ENCODE data around the gene GPR180.

The GPR180 gene

DNA sequence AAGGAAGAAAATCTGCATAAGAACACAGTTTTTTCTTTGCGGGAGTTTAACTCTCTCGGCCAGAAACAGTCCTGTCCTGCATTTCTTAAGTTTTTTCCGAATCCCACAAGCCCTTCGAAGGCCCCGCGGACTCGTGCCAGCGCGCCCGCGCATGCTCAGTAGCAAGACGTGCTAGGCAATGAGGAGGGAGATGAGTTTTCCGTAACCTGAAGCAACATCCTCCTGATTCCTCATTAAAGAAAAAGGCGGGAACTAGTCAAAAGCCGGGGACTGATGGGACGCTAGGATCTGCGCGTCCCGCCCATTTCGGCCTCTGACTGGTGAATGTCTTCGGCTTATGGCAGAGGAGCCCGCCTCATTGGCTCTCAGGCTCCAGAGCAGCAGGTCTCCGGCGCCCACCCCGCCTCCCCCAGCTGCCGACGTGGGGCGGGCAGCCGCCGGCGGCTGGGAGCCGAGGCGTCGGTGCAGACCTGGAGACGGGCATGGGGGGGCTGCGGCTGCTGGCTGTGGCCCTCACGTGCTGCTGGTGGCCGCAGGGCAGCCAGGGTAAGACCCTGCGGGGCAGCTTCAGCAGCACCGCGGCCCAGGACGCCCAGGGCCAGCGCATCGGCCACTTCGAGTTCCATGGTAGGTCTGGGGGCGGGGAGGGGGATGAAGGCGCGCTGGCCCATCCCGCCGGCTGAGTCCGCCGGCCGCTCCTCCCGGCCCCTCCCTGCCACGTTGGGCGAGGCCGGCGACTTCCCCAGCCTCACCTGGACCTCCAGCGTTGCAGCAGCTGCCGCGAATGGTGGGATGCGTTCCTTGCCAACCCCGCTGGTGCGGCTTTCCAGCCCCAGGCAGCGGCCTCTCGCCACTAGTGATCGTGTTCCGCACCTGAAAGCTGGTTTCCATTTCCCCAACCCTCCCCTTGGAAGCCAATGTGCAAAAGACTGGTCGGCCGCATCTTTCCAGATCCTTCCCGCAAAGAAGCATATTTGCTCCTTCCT lies at the start of gene GPR180:
Gene GPR180, plus strand, starts transcription at position 412 of the 986 bp plus-strand sequence. Its CDS starts 71 bp downstream, at position 483.
- TF ChIP-seq RAD21 (IDR thresholded peaks at IDR 0.05; ENCODE audit: low read depth) = no peak
- no peak for TF ChIP-seq FOXM1 (IDR thresholded peaks at IDR 0.05; ENCODE audit: borderline replicate concordance, low read depth)
- TF ChIP-seq CREB1 (IDR thresholded peaks at IDR 0.05; ENCODE audit: low read depth) = no peak; the same call in 1 of the 2 replicates
- peak; percentile 42; the same call in 1 of the 2 replicates for TF ChIP-seq CEBPB (IDR thresholded peaks at IDR 0.05)
- TF ChIP-seq EP300 (IDR thresholded peaks at IDR 0.05; ENCODE audit: borderline replicate concordance) = no peak
- TF ChIP-seq TCF12 (IDR thresholded peaks at IDR 0.05; ENCODE audit: low read depth) = no peak; the same call in 1 of the 2 replicates
- TF ChIP-seq YY1 (IDR thresholded peaks at IDR 0.05; ENCODE audit: low read depth) = no peak
- TF ChIP-seq, protein P1, sequence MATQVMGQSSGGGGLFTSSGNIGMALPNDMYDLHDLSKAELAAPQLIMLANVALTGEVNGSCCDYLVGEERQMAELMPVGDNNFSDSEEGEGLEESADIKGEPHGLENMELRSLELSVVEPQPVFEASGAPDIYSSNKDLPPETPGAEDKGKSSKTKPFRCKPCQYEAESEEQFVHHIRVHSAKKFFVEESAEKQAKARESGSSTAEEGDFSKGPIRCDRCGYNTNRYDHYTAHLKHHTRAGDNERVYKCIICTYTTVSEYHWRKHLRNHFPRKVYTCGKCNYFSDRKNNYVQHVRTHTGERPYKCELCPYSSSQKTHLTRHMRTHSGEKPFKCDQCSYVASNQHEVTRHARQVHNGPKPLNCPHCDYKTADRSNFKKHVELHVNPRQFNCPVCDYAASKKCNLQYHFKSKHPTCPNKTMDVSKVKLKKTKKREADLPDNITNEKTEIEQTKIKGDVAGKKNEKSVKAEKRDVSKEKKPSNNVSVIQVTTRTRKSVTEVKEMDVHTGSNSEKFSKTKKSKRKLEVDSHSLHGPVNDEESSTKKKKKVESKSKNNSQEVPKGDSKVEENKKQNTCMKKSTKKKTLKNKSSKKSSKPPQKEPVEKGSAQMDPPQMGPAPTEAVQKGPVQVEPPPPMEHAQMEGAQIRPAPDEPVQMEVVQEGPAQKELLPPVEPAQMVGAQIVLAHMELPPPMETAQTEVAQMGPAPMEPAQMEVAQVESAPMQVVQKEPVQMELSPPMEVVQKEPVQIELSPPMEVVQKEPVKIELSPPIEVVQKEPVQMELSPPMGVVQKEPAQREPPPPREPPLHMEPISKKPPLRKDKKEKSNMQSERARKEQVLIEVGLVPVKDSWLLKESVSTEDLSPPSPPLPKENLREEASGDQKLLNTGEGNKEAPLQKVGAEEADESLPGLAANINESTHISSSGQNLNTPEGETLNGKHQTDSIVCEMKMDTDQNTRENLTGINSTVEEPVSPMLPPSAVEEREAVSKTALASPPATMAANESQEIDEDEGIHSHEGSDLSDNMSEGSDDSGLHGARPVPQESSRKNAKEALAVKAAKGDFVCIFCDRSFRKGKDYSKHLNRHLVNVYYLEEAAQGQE (IDR thresholded peaks at IDR 0.05; ENCODE audit: low read depth) = no peak
- TF ChIP-seq, protein P2, sequence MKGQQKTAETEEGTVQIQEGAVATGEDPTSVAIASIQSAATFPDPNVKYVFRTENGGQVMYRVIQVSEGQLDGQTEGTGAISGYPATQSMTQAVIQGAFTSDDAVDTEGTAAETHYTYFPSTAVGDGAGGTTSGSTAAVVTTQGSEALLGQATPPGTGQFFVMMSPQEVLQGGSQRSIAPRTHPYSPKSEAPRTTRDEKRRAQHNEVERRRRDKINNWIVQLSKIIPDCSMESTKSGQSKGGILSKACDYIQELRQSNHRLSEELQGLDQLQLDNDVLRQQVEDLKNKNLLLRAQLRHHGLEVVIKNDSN (IDR thresholded peaks at IDR 0.05) = peak; percentile 58; the same call in 1 of the 2 replicates
- TF ChIP-seq, protein P3, sequence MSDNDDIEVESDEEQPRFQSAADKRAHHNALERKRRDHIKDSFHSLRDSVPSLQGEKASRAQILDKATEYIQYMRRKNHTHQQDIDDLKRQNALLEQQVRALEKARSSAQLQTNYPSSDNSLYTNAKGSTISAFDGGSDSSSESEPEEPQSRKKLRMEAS (IDR thresholded peaks at IDR 0.05) = peak; percentile 99
- TF ChIP-seq TEAD4 (IDR thresholded peaks at IDR 0.05) = no peak
- TF ChIP-seq TAF1 (IDR thresholded peaks at IDR 0.05; ENCODE audit: low read depth) = peak; percentile 64
- TF ChIP-seq EGR1 (IDR thresholded peaks at IDR 0.05) = no peak
- TF ChIP-seq NFIC (IDR thresholded peaks at IDR 0.05) = 0 out of 2 replicates have a peak, but pooled peaks have one; percentile 24
- TF ChIP-seq ZBTB7A (IDR thresholded peaks at IDR 0.05; ENCODE audit: low read depth) = peak; percentile 33; the same call in 1 of the 2 replicates

DNA sequence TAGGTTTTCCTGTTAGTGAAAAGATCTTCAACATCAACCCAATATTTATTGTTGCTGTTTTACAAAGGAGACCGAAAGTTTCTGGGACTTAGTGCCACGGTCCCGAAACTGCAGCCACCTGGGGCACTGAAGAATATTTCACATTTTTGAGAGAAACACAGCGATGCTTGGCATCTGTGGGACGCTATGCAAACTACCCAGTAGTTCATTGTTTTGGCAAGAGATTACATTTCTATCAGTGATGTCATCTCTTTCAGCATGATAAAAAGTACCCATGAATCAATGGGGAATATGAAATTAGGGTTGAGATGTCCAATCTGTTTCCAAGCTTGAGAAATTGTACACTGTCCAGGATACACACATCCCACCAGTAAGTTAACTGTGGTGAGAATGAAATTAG lies 49.6 kb upstream of the GPR180 start:
- TF ChIP-seq ZBTB7A (IDR thresholded peaks at IDR 0.05; ENCODE audit: low read depth) = no peak

DNA sequence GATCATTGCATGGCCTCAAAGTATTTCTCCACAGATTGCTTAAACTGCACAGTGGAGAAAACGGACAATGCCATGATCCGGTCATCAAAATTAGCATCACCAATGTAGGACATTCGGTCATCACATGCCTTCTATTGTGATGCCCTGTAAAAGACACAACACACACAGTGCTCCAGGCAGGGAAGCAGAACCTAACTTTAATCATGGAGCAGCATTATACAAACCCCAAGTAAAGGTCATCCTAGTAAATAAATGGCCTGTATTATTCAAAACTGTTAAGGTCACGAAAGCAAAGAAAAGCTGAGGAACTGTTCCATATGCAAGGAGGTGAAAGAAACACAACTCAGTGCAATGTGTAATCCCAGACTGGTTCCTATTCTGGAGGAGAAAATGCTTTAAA lies 47.9 kb upstream of the GPR180 start:
- TF ChIP-seq CEBPB (IDR thresholded peaks at IDR 0.05) = no peak
- no peak for TF ChIP-seq FOXM1 (IDR thresholded peaks at IDR 0.05; ENCODE audit: borderline replicate concordance, low read depth)
- TF ChIP-seq, protein P3 (IDR thresholded peaks at IDR 0.05) = no peak
- TF ChIP-seq, protein P2 (IDR thresholded peaks at IDR 0.05) = no peak
- no peak for TF ChIP-seq TEAD4 (IDR thresholded peaks at IDR 0.05)
- TF ChIP-seq NFIC (IDR thresholded peaks at IDR 0.05) = no peak
- TF ChIP-seq EP300 (IDR thresholded peaks at IDR 0.05; ENCODE audit: borderline replicate concordance) = no peak
- no peak for TF ChIP-seq RAD21 (IDR thresholded peaks at IDR 0.05; ENCODE audit: low read depth)
- no peak for TF ChIP-seq CREB1 (IDR thresholded peaks at IDR 0.05; ENCODE audit: low read depth)
- no peak for TF ChIP-seq EGR1 (IDR thresholded peaks at IDR 0.05)
- TF ChIP-seq, protein P1 (IDR thresholded peaks at IDR 0.05; ENCODE audit: low read depth) = no peak
- TF ChIP-seq TAF1 (IDR thresholded peaks at IDR 0.05; ENCODE audit: low read depth) = no peak
- TF ChIP-seq TCF12 (IDR thresholded peaks at IDR 0.05; ENCODE audit: low read depth) = no peak
- TF ChIP-seq YY1 (IDR thresholded peaks at IDR 0.05; ENCODE audit: low read depth) = no peak
- no peak for TF ChIP-seq ZBTB7A (IDR thresholded peaks at IDR 0.05; ENCODE audit: low read depth)

DNA sequence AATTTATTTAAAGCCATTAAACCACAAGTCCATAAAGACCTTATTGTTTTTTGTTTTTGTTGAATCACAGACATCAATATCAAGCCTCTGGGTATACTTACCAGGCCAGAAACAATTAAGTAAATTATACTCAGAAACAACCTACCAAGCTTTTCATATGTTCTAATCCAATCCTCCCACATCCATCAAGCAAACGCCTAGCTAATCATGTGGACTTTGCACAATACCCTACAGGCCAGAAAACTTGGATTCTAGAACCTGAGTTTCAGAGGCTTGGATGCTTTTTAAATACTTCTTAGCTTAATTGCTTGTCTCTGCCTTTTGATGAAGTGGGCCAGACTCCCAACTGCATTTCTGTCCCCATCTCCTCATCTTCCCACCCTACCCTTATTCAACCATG lies 45.6 kb upstream of the GPR180 start:
- TF ChIP-seq ZBTB7A (IDR thresholded peaks at IDR 0.05; ENCODE audit: low read depth) = no peak
- no peak for TF ChIP-seq FOXM1 (IDR thresholded peaks at IDR 0.05; ENCODE audit: borderline replicate concordance, low read depth)
- TF ChIP-seq, protein P2 (IDR thresholded peaks at IDR 0.05) = no peak
- TF ChIP-seq TEAD4 (IDR thresholded peaks at IDR 0.05) = no peak
- no peak for TF ChIP-seq NFIC (IDR thresholded peaks at IDR 0.05)
- no peak for TF ChIP-seq TCF12 (IDR thresholded peaks at IDR 0.05; ENCODE audit: low read depth)
- no peak for TF ChIP-seq EP300 (IDR thresholded peaks at IDR 0.05; ENCODE audit: borderline replicate concordance)
- no peak for TF ChIP-seq YY1 (IDR thresholded peaks at IDR 0.05; ENCODE audit: low read depth)
- TF ChIP-seq, protein P3 (IDR thresholded peaks at IDR 0.05) = no peak
- TF ChIP-seq RAD21 (IDR thresholded peaks at IDR 0.05; ENCODE audit: low read depth) = no peak
- TF ChIP-seq, protein P1 (IDR thresholded peaks at IDR 0.05; ENCODE audit: low read depth) = no peak
- no peak for TF ChIP-seq CREB1 (IDR thresholded peaks at IDR 0.05; ENCODE audit: low read depth)
- no peak for TF ChIP-seq TAF1 (IDR thresholded peaks at IDR 0.05; ENCODE audit: low read depth)

Measured in Ishikawa (cell line).